Measurements from ENCODE around the gene KRT77.

The KRT77 gene

GRCh38 chr12:52659951-52660350, 43.4 kb downstream of the KRT77 start:
- H3K27me3 ChIP-seq (ENCODE audit: control insufficient read depth, insufficient read depth, low read length), result no peaks in the 10 kb centered on the region
- H3K4me1 ChIP-seq (ENCODE audit: control insufficient read depth, insufficient read depth, low read length), result no peaks in the 10 kb centered on the region
- no peak overlapping the region for H3K4me3 ChIP-seq (ENCODE audit: low read length)
- DNase-seq (ENCODE audit: low read depth, low spot score), result no peak
- no CpG with 5 or more reads among the region's 4 CpGs for WGBS (ENCODE audit: insufficient coverage, insufficient read length)
- no peak overlapping the region for H3K27ac ChIP-seq (ENCODE audit: low read length)
- no peaks in the 10 kb centered on the region for H3K9me3 ChIP-seq (ENCODE audit: control insufficient read depth, insufficient read depth, low read length)
- H3K36me3 ChIP-seq (ENCODE audit: control insufficient read depth, insufficient read depth, low read length), result no peaks in the 10 kb centered on the region

DNA sequence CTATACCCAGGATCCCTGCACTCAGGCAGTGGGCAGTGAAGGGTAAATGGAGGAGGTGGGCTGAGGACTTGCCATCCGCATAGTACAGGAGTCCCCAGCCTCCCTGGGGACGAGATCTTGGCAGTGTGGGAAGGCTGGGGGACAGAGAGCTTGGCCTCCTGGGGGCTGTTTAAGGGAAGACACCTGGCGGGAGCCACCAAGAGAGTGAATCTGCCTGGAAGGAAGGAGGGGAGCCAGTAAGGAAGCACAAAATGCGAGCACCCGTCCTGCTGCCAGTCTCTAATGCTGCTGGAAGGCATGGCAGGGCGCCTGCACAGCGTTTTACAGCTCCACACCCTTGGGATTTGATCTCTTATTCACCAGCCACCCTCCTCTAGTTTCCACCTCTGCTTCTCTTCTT, 43.9 kb downstream of the KRT77 start:
- H3K27me3 ChIP-seq (ENCODE audit: control insufficient read depth, insufficient read depth, low read length), result no peaks in the 10 kb centered on the region
- WGBS (ENCODE audit: insufficient coverage, insufficient read length), result no CpG with 5 or more reads among the region's 7 CpGs
- no peak overlapping the region for H3K27ac ChIP-seq (ENCODE audit: low read length)
- no peak overlapping the region for H3K4me3 ChIP-seq (ENCODE audit: low read length)
- no peaks in the 10 kb centered on the region for H3K9me3 ChIP-seq (ENCODE audit: control insufficient read depth, insufficient read depth, low read length)
- DNase-seq (ENCODE audit: low read depth, low spot score), result no peak
- no peaks in the 10 kb centered on the region for H3K36me3 ChIP-seq (ENCODE audit: control insufficient read depth, insufficient read depth, low read length)
- no peaks in the 10 kb centered on the region for H3K4me1 ChIP-seq (ENCODE audit: control insufficient read depth, insufficient read depth, low read length)

GRCh38 chr12:52658196-52658595, 45.1 kb downstream of the KRT77 start:
- H3K9me3 ChIP-seq (ENCODE audit: control insufficient read depth, insufficient read depth, low read length), result no peaks in the 10 kb centered on the region
- no peaks in the 10 kb centered on the region for H3K4me1 ChIP-seq (ENCODE audit: control insufficient read depth, insufficient read depth, low read length)
- WGBS (ENCODE audit: insufficient coverage, insufficient read length), result no CpG with 5 or more reads among the region's 4 CpGs
- no peak overlapping the region for H3K4me3 ChIP-seq (ENCODE audit: low read length)
- no peaks in the 10 kb centered on the region for H3K27me3 ChIP-seq (ENCODE audit: control insufficient read depth, insufficient read depth, low read length)
- no peak for DNase-seq (ENCODE audit: low read depth, low spot score)
- H3K36me3 ChIP-seq (ENCODE audit: control insufficient read depth, insufficient read depth, low read length), result no peaks in the 10 kb centered on the region
- H3K27ac ChIP-seq (ENCODE audit: low read length), result no peak overlapping the region

DNA sequence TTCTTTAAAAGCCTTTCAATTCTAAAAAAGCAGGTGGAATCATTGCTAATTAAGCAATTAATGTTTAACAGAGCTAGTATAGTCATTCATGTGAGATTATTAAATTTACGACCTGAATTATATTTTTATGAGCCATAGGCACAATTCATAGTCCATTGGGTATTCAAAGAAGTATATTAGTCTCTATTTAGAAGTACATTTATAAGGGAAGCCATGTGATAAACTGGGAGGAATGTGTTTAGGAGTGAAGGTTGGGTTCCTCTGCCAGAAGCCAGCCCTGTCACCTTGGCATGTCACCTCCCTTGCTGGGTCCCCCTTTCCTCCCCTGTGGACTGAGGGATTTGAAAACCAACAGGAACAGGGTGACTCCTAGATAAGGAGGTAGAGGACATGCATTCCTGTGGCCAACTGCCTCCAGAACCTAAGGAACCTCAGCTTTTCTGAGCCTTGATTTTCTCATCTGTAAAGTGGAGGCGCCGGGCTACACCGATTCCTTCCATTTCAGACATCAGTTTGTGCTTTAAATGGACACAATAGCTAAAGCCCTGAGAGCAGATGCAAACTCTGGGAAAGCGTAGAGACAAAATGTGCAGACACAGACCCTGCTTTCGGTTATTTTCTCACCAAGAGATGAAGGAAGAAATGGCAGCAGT, 45.9 kb downstream of the KRT77 start:
- DNase-seq (ENCODE audit: low read depth, low spot score), result no peak
- H3K4me3 ChIP-seq (ENCODE audit: low read length), result no peak overlapping the region
- no peaks in the 10 kb centered on the region for H3K4me1 ChIP-seq (ENCODE audit: control insufficient read depth, insufficient read depth, low read length)
- no CpG with 5 or more reads among the region's 6 CpGs for WGBS (ENCODE audit: insufficient coverage, insufficient read length)
- H3K36me3 ChIP-seq (ENCODE audit: control insufficient read depth, insufficient read depth, low read length), result no peaks in the 10 kb centered on the region
- no peaks in the 10 kb centered on the region for H3K9me3 ChIP-seq (ENCODE audit: control insufficient read depth, insufficient read depth, low read length)
- H3K27ac ChIP-seq (ENCODE audit: low read length), result no peak overlapping the region
- no peaks in the 10 kb centered on the region for H3K27me3 ChIP-seq (ENCODE audit: control insufficient read depth, insufficient read depth, low read length)

GRCh38 chr12:52656616-52657015, 46.7 kb downstream of the KRT77 start:
- WGBS (ENCODE audit: insufficient coverage, insufficient read length), result no CpG with 5 or more reads among the region's 4 CpGs
- Histone ChIP-seq H3K36me3 (ENCODE audit: control insufficient read depth, insufficient read depth, low read length) (no peaks in the 10 kb centered on the region), H3K27ac (ENCODE audit: low read length) (no peak overlapping the region), H3K4me1 (ENCODE audit: control insufficient read depth, insufficient read depth, low read length) (no peaks in the 10 kb centered on the region), H3K4me3 (ENCODE audit: low read length) (no peak overlapping the region), H3K27me3 (ENCODE audit: control insufficient read depth, insufficient read depth, low read length) (no peaks in the 10 kb centered on the region), H3K9me3 (ENCODE audit: control insufficient read depth, insufficient read depth, low read length) (no peaks in the 10 kb centered on the region)
- no peak for DNase-seq (ENCODE audit: low read depth, low spot score)

DNA sequence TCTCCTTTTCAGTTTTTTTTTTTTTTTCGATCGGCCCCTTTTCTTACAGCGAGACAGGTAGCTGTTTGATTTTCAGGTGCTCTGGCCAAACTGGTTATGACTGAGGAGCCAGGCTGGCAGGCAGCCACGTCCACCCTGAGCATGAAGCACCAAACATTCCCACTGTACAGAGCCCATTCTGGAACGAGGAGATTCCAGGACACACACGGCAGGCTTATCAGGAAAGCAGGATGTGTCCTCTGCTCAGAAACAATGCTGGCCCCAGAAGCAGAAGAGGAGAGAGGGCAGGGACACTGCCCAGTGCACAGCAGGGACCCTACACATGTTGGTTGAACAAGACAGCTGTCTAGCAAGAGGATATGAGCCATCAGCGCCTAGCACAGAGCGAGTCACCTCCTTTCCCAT, 47.6 kb downstream of the KRT77 start:
- H3K4me3 ChIP-seq (ENCODE audit: low read length), result no peak overlapping the region
- H3K27ac ChIP-seq (ENCODE audit: low read length), result no peak overlapping the region
- H3K36me3 ChIP-seq (ENCODE audit: control insufficient read depth, insufficient read depth, low read length), result no peaks in the 10 kb centered on the region
- H3K4me1 ChIP-seq (ENCODE audit: control insufficient read depth, insufficient read depth, low read length), result no peaks in the 10 kb centered on the region
- DNase-seq (ENCODE audit: low read depth, low spot score), result no peak
- WGBS (ENCODE audit: insufficient coverage, insufficient read length), result no CpG with 5 or more reads among the region's 8 CpGs
- no peaks in the 10 kb centered on the region for H3K27me3 ChIP-seq (ENCODE audit: control insufficient read depth, insufficient read depth, low read length)
- H3K9me3 ChIP-seq (ENCODE audit: control insufficient read depth, insufficient read depth, low read length), result no peaks in the 10 kb centered on the region

DNA sequence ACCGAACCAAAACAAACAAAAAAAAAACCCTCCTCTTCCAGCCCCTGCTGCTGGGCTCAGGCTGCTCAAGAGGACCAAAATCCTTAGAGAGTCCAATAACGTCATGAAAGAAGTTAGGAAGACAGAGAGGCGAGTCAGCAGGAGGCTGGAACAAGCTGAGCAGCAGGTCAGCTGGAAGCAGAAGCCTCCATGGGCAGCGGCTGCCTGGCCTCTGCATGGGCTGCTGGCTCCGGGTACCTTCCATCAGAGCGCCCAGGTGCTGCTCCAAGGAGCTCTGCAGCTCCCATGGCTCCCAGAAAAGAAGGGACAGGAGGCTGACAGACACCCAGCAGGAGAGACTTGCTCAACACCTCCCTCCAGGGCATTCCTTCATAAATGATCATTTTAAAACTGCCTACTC, 48.1 kb downstream of the KRT77 start:
- WGBS (ENCODE audit: insufficient coverage, insufficient read length), result no CpG with 5 or more reads among the region's 6 CpGs

GRCh38 chr12:52651726-52652261, 51.5 kb downstream of the KRT77 start, which contains the start of gene KRT2:
KRT2 (minus strand) TSS chr12:52652211; CDS start chr12:52652142, 69 bp downstream.
- no peak within 1 kb of the TSS for H3K27ac ChIP-seq (ENCODE audit: low read length)
- no peak within 1 kb of the TSS for H3K4me3 ChIP-seq (ENCODE audit: low read length)
- H3K4me1 ChIP-seq (ENCODE audit: control insufficient read depth, insufficient read depth, low read length), result no peaks in the 10 kb centered on the region
- H3K36me3 ChIP-seq (ENCODE audit: control insufficient read depth, insufficient read depth, low read length), result no peaks in the 10 kb centered on the region
- H3K9me3 ChIP-seq (ENCODE audit: control insufficient read depth, insufficient read depth, low read length), result no peaks in the 10 kb centered on the region
- no CpG with 5 or more reads among the region's 16 CpGs for WGBS (ENCODE audit: insufficient coverage, insufficient read length)
- no peaks in the 10 kb centered on the region for H3K27me3 ChIP-seq (ENCODE audit: control insufficient read depth, insufficient read depth, low read length)
- DNase-seq (ENCODE audit: low read depth, low spot score), result no peak

More for the DNA sequence above, 48.1 kb downstream of the KRT77 start:
- Histone ChIP-seq H3K27ac (ENCODE audit: low read length) (no peak overlapping the region), H3K9me3 (ENCODE audit: control insufficient read depth, insufficient read depth, low read length) (no peaks in the 10 kb centered on the region), H3K36me3 (ENCODE audit: control insufficient read depth, insufficient read depth, low read length) (no peaks in the 10 kb centered on the region), H3K27me3 (ENCODE audit: control insufficient read depth, insufficient read depth, low read length) (no peaks in the 10 kb centered on the region), H3K4me3 (ENCODE audit: low read length) (no peak overlapping the region), H3K4me1 (ENCODE audit: control insufficient read depth, insufficient read depth, low read length) (no peaks in the 10 kb centered on the region)
- no peak for DNase-seq (ENCODE audit: low read depth, low spot score)

DNA sequence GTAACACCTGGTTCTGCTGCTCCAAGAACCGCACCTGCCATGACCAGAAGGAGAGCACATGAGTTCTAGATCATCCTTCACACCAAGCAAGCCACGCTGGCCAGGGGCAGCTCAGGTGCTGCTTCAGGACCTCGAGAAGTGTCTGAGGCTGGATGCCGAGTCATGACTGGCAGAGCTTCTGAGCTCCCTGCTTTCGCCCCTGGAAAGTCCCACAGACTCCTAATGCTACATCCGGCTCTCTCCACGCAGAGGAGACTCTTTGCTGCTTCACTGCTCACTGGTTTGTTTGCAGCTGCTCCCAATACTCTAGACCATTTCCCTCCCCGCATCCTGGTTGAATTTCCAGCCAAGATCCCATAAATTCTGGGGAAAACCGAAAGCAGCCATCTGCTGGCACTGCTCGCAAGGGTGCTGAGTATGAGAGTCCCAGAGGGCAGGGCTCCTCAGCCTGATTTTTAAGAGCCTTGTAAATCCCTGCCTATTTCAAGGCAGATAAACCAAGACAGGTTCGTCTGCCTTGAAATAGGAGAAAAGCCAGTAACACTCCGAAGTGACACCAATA, 52.7 kb downstream of the KRT77 start:
- Histone ChIP-seq H3K36me3 (ENCODE audit: control insufficient read depth, insufficient read depth, low read length) (no peaks in the 10 kb centered on the region), H3K4me1 (ENCODE audit: control insufficient read depth, insufficient read depth, low read length) (no peaks in the 10 kb centered on the region), H3K4me3 (ENCODE audit: low read length) (no peak overlapping the region), H3K27ac (ENCODE audit: low read length) (no peak overlapping the region), H3K9me3 (ENCODE audit: control insufficient read depth, insufficient read depth, low read length) (no peaks in the 10 kb centered on the region), H3K27me3 (ENCODE audit: control insufficient read depth, insufficient read depth, low read length) (no peaks in the 10 kb centered on the region)
- WGBS (ENCODE audit: insufficient coverage, insufficient read length), result no CpG with 5 or more reads among the region's 12 CpGs
- DNase-seq (ENCODE audit: low read depth, low spot score), result no peak

DNA sequence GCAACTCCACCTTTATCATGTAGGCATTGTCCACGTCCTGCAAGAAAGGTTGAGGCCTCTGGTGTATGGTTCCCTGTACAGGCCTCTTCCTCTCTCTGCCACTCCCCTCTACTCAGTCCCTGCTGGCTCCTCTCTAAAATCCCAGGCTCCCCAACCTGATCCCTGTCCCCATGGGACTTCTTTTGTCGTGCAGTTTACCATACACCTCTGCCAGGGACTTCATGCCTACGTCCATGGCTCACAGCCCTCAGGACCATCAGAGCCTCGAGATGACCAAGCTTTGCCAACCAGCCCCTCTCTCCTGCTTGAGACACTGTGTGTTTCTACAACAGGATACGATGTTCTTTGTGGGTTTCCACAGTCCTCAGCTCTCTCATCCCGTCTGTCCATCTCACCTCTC, 54.3 kb downstream of the KRT77 start:
- Histone ChIP-seq H3K4me3 (ENCODE audit: low read length) (no peak overlapping the region), H3K4me1 (ENCODE audit: control insufficient read depth, insufficient read depth, low read length) (no peaks in the 10 kb centered on the region), H3K9me3 (ENCODE audit: control insufficient read depth, insufficient read depth, low read length) (no peaks in the 10 kb centered on the region), H3K27ac (ENCODE audit: low read length) (no peak overlapping the region), H3K27me3 (ENCODE audit: control insufficient read depth, insufficient read depth, low read length) (no peaks in the 10 kb centered on the region), H3K36me3 (ENCODE audit: control insufficient read depth, insufficient read depth, low read length) (no peaks in the 10 kb centered on the region)
- WGBS (ENCODE audit: insufficient coverage, insufficient read length), result no CpG with 5 or more reads among the region's 6 CpGs
- DNase-seq (ENCODE audit: low read depth, low spot score), result no peak

Measured in iPS DF 6.9 (cell line).